HEK293T (cell line): ENCODE data around the gene GGCT.

ENCODE experiments used
- BHLHE40 ChIP-seq: fragments of 450-650 bp; IDR thresholded peaks from 2 replicates; pipeline ENCODE4 v1.6.1; 2016; ENCODE audit warnings: mild to moderate bottlenecking, moderate library complexity, borderline replicate concordance
- CTBP1 ChIP-seq: fragments of 450-650 bp; IDR thresholded peaks from 2 replicates; pipeline ENCODE4 v1.6.1; 2016; ENCODE audit warnings: borderline replicate concordance
- ELF4 ChIP-seq: fragments of 450-650 bp; IDR thresholded peaks from 2 replicates; pipeline ENCODE4 v1.6.1; 2017; ENCODE audit warnings: antibody characterized with exemption
- FOXA1 ChIP-seq: fragments of 450-650 bp; IDR thresholded peaks from 2 replicates; pipeline ENCODE4 v1.6.1; 2016; ENCODE audit warnings: mild to moderate bottlenecking
- FOXK2 ChIP-seq: fragments of 450-650 bp; IDR thresholded peaks from 2 replicates; pipeline ENCODE4 v1.6.1; 2016; ENCODE audit warnings: mild to moderate bottlenecking
- FOXM1 ChIP-seq: fragments of 450-650 bp; IDR thresholded peaks from 2 replicates; pipeline ENCODE4 v1.6.1; 2017; ENCODE audit warnings: mild to moderate bottlenecking, borderline replicate concordance
- LEF1 ChIP-seq: fragments of 450-650 bp; IDR thresholded peaks from 2 replicates; pipeline ENCODE4 v1.6.1; 2017; ENCODE audit warnings: mild to moderate bottlenecking, borderline replicate concordance
- NFRKB ChIP-seq: fragments of 450-650 bp; IDR thresholded peaks from 2 replicates; pipeline ENCODE4 v1.6.1; 2016; ENCODE audit warnings: mild to moderate bottlenecking, moderate library complexity
- PKNOX1 ChIP-seq: fragments of 450-650 bp; IDR thresholded peaks from 2 replicates; pipeline ENCODE4 v1.6.1; 2016
- SP1 ChIP-seq: fragments of 450-650 bp; IDR thresholded peaks from 2 replicates; pipeline ENCODE4 v1.6.1; 2017
- SUZ12 ChIP-seq: fragments of 450-650 bp; IDR thresholded peaks from 2 replicates; pipeline ENCODE4 v1.6.1; 2016; ENCODE audit warnings: mild to moderate bottlenecking

GRCh38 chr7:30503274-30504212 is 1.1 kb downstream of the GGCT start:
- TF ChIP-seq FOXM1 (no peak), LEF1 (no peak), ELF4 (no peak), CTBP1 (no peak), PKNOX1 (no peak), SUZ12 (no peak), SP1 (no peak), BHLHE40 (no peak), FOXA1 (no peak), NFRKB (no peak), FOXK2 (no peak)
